Type B pancreatic cell (in vitro differentiated cells): ENCODE results near the gene ITSN2. TPM values are rescaled to one million over a fixed set of nuclear protein-coding genes. Genes with fewer than 3 reads are reported as not detected.

Experiments
- DNase-seq: peaks from one replicate; pipeline ENCODE4 v3.0.0; 2021; ENCODE audit warnings: mixed read lengths; ENCODE audit not compliant: unreplicated experiment; ENCODE audit errors: extremely low spot score
- H3K27ac Mint-ChIP-seq: 2 replicates; pipeline ENCODE4 v1.8.0; 2021; ENCODE audit warnings: mild to moderate bottlenecking, mixed read lengths
- H3K27me3 Mint-ChIP-seq: 2 replicates; pipeline ENCODE4 v1.8.0; 2021; ENCODE audit warnings: mixed read lengths
- H3K36me3 Mint-ChIP-seq: 2 replicates; pipeline ENCODE4 v1.8.0; 2021; ENCODE audit warnings: mixed read lengths
- H3K4me1 Mint-ChIP-seq: one replicate; pipeline ENCODE4 v1.8.0; 2021; ENCODE audit warnings: mixed read lengths; ENCODE audit not compliant: unreplicated experiment
- H3K4me3 Mint-ChIP-seq: 2 replicates; pipeline ENCODE4 v1.8.0; 2021; ENCODE audit warnings: mild to moderate bottlenecking, mixed read lengths
- H3K9me3 Mint-ChIP-seq: 2 replicates; pipeline ENCODE4 v1.8.0; 2021; ENCODE audit warnings: mixed read lengths
- CTCF ChIP-seq: fragments of 200-600 bp; sonication (generic); conservative IDR thresholded peaks from 2 replicates; pipeline ENCODE4 v1.5.0; 2021; ENCODE audit warnings: antibody characterized with exemption, mild to moderate bottlenecking
- total RNA-seq: library from RNA; stranded (reverse); gene quantifications from 2 replicates; pipeline ENCODE4 v1.2.1, GENCODE V29; 2021; ENCODE audit warnings: low replicate concordance

ITSN2 gene
- total RNA-seq, 1 donor from 2014 or later = 18.9 TPM

- Mint-ChIP-seq H3K4me3 (no peak overlapping the region), H3K27ac (no peak overlapping the region)
These were observed 97.8 kb downstream of the ITSN2 start for GRCh38 chr2:24262421-24262970.

GRCh38 chr2:24261441-24261840 is 98.9 kb downstream of the ITSN2 start:
- peaks cover 5% of the 10 kb centered on the region for H3K36me3 Mint-ChIP-seq
- no peaks in the 10 kb centered on the region for H3K27me3 Mint-ChIP-seq
- no peak for TF ChIP-seq CTCF
- DNase-seq = no peak
- no peak overlapping the region for H3K27ac Mint-ChIP-seq
- H3K4me3 Mint-ChIP-seq = no peak overlapping the region
- H3K9me3 Mint-ChIP-seq = no peaks in the 10 kb centered on the region
- H3K4me1 Mint-ChIP-seq = peaks cover 5% of the 10 kb centered on the region

More at GRCh38 chr2:24262421-24262970, 97.8 kb downstream of the ITSN2 start:
- peaks cover 5% of the 10 kb centered on the region for H3K36me3 Mint-ChIP-seq
- peaks cover 5% of the 10 kb centered on the region for H3K4me1 Mint-ChIP-seq
- no peaks in the 10 kb centered on the region for H3K27me3 Mint-ChIP-seq
- no peaks in the 10 kb centered on the region for H3K9me3 Mint-ChIP-seq
- TF ChIP-seq CTCF = no peak
- DNase-seq = no peak

- H3K27ac Mint-ChIP-seq = no peak overlapping the region
These were observed 101.0 kb downstream of the ITSN2 start for GRCh38 chr2:24259316-24259715.

GRCh38 chr2:24258718-24259117 is 101.6 kb downstream of the ITSN2 start:
- DNase-seq = no peak
- Mint-ChIP-seq H3K4me1 (peaks cover 5% of the 10 kb centered on the region), H3K4me3 (no peak overlapping the region), H3K9me3 (no peaks in the 10 kb centered on the region), H3K27ac (no peak overlapping the region), H3K27me3 (no peaks in the 10 kb centered on the region), H3K36me3 (peaks cover 5% of the 10 kb centered on the region)
- TF ChIP-seq CTCF = no peak

More at GRCh38 chr2:24259316-24259715, 101.0 kb downstream of the ITSN2 start:
- H3K36me3 Mint-ChIP-seq = peaks cover 5% of the 10 kb centered on the region
- no peak for TF ChIP-seq CTCF
- H3K4me3 Mint-ChIP-seq = no peak overlapping the region
- no peaks in the 10 kb centered on the region for H3K9me3 Mint-ChIP-seq
- no peaks in the 10 kb centered on the region for H3K27me3 Mint-ChIP-seq
- DNase-seq = no peak
- H3K4me1 Mint-ChIP-seq = peaks cover 5% of the 10 kb centered on the region

GRCh38 chr2:24253303-24253919 is 106.9 kb downstream of the ITSN2 start:
- Mint-ChIP-seq H3K36me3 (no peaks in the 10 kb centered on the region), H3K9me3 (no peaks in the 10 kb centered on the region), H3K27me3 (no peaks in the 10 kb centered on the region), H3K27ac (no peak overlapping the region), H3K4me1 (no peaks in the 10 kb centered on the region), H3K4me3 (no peak overlapping the region)
- no peak for DNase-seq
- no peak for TF ChIP-seq CTCF
